GM12878 (cell line): ENCODE data around the gene COL27A1. TPM values are rescaled to one million over a fixed set of nuclear protein-coding genes. Genes with fewer than 3 reads are reported as not detected.

Experiments used
- ATAC-seq: fragments of 200-7000 bp; cut with Tn5 transposase; 3 replicates; pipeline ENCODE4 v1.9.1; 2020; ENCODE audit warnings: mild to moderate bottlenecking, moderate library complexity
- BruUV-seq: library from RNA; stranded (reverse); fragments of 400-500 nt; replicated peaks from 2 replicates; lab custom pipeline; 2021; lab: Mats Ljungman, UMichigan
- CTCF ChIA-PET: fragments of 300-600 bp; sonication (Branson Sonifier 250); formaldehyde crosslinking; extraction: SDS; loops from one replicate; lab custom pipeline; 2021; ENCODE audit warnings: inconsistent platforms; lab: Yijun Ruan, JAX
- POLR2A ChIA-PET: fragments of 350-600 bp; formaldehyde crosslinking; extraction: SDS; loops from one replicate; lab custom pipeline; 2021; ENCODE audit warnings: inconsistent platforms; lab: Charles Lee
- RAD21 ChIA-PET: fragments of 300-600 bp; sonication (Branson Sonifier 250); formaldehyde crosslinking; loops from one replicate; lab custom pipeline; 2023; ENCODE audit warnings: antibody characterized with exemption; ENCODE audit not compliant: unreplicated experiment; lab: Charles Lee
- SMC1A ChIA-PET: fragments of 300-600 bp; sonication (Branson Sonifier 250); formaldehyde crosslinking; loops from one replicate; lab custom pipeline; 2023; ENCODE audit not compliant: unreplicated experiment, uncharacterized antibody; lab: Charles Lee
- DNase-seq: peaks from one replicate; pipeline ENCODE4 v3.0.0-alpha.2; 2011; ENCODE audit warnings: low read depth, low spot score
- FAIRE-seq: peaks from 3 replicates; lab custom pipeline; 2011; peaks lifted over from hg19 to GRCh38; lab: Jason Lieb, UNC
- H2AFZ ChIP-seq: 2 replicates; pipeline ENCODE4 v1.6.0; 2011; ENCODE audit warnings: low read depth, low read length, control low read depth; ENCODE audit not compliant: control insufficient read depth
- H3K27ac ChIP-seq: 2 replicates; pipeline ENCODE4 v1.5.1; 2011; ENCODE audit warnings: control low read depth; ENCODE audit not compliant: control insufficient read depth, insufficient read depth
- H3K27me3 ChIP-seq, 2 experiments: replicated peaks in 1 of 2; 2 replicates each; pipeline versions ENCODE4 v1.6.0 to v1.6.1; 2011; ENCODE audit warnings: low read length in 1 of 2; ENCODE audit not compliant: control insufficient read depth in 2 of 2, insufficient read depth in 2 of 2
- H3K36me3 ChIP-seq, 2 experiments: 2 replicates each; pipeline ENCODE4 v1.5.1; 2011; ENCODE audit warnings: low read length in 1 of 2; ENCODE audit not compliant: control insufficient read depth in 2 of 2, insufficient read depth in 2 of 2
- H3K4me1 ChIP-seq: 2 replicates; pipeline ENCODE4 v1.6.1; 2011; ENCODE audit warnings: mild to moderate bottlenecking, low read length, moderate library complexity, mixed read lengths; ENCODE audit not compliant: control insufficient read depth, insufficient read depth
- H3K4me2 ChIP-seq: 2 replicates; pipeline ENCODE4 v1.6.0; 2011; ENCODE audit warnings: control low read depth; ENCODE audit not compliant: control insufficient read depth, insufficient read depth
- H3K4me3 ChIP-seq: fragments of 200-600 bp; sonication (generic); 2 replicates; pipeline ENCODE4 v1.5.1; 2016
- H3K79me2 ChIP-seq: 2 replicates; pipeline ENCODE4 v1.6.0; 2011; ENCODE audit warnings: low read length; ENCODE audit not compliant: control insufficient read depth, insufficient read depth
- H3K9ac ChIP-seq: 2 replicates; pipeline ENCODE4 v1.8.0; 2011; ENCODE audit warnings: low read length, control low read depth, mixed read lengths; ENCODE audit not compliant: control insufficient read depth, insufficient read depth
- H3K9me3 ChIP-seq: replicated peaks from 3 replicates; pipeline ENCODE4 v1.5.1; 2011; ENCODE audit warnings: mild to moderate bottlenecking, low read length; ENCODE audit not compliant: control insufficient read depth, insufficient read depth
- H4K20me1 ChIP-seq: 2 replicates; pipeline ENCODE4 v1.6.0; 2011; ENCODE audit not compliant: control insufficient read depth, insufficient read depth
- EGR1 ChIP-seq, 2 experiments: IDR thresholded peaks; 1 replicate in 1 of 2; 2 replicates in 1 of 2; pipeline ENCODE4 v1.6.1; 2011 to 2012; ENCODE audit warnings: low read depth in 2 of 2, low read length in 2 of 2, borderline replicate concordance in 1 of 2, mild to moderate bottlenecking in 1 of 2, moderate library complexity in 1 of 2
- HDAC6 ChIP-seq: fragments of 200-600 bp; sonication (generic); IDR thresholded peaks from one replicate; pipeline ENCODE4 v1.8.0; 2017; ENCODE audit warnings: antibody characterized with exemption; ENCODE audit not compliant: unreplicated experiment
- HSF1 ChIP-seq: fragments of 150-350 bp; IDR thresholded peaks from 2 replicates; pipeline ENCODE4 v1.6.1; 2014; ENCODE audit warnings: mild to moderate bottlenecking, low read depth, low read length
- IRF5 ChIP-seq: fragments of 450-650 bp; IDR thresholded peaks from 2 replicates; pipeline ENCODE4 v1.6.1; 2017; ENCODE audit warnings: borderline replicate concordance
- JUND ChIP-seq: IDR thresholded peaks from 2 replicates; pipeline ENCODE4 v1.6.1; 2012; ENCODE audit warnings: low read depth, mild to moderate bottlenecking, low read length, improper control_type of control experiment, moderate library complexity
- KDM1A ChIP-seq: fragments of 200-600 bp; sonication (generic); IDR thresholded peaks from 2 replicates; pipeline ENCODE4 v1.6.1; 2016; ENCODE audit warnings: borderline replicate concordance
- PKNOX1 ChIP-seq: fragments of 450-650 bp; IDR thresholded peaks from 2 replicates; pipeline ENCODE4 v1.6.1; 2016; ENCODE audit warnings: mild to moderate bottlenecking
- PRDM15 ChIP-seq: fragments of 450-650 bp; formaldehyde crosslinking; IDR thresholded peaks from 2 replicates; pipeline ENCODE4 v1.4.0; 2020; ENCODE audit warnings: mild to moderate bottlenecking, moderate library complexity
- RB1 ChIP-seq: fragments of 450-650 bp; formaldehyde crosslinking; IDR thresholded peaks from 2 replicates; pipeline ENCODE4 v1.6.1; 2017; ENCODE audit warnings: mild to moderate bottlenecking, borderline replicate concordance
- SREBF2 ChIP-seq: IDR thresholded peaks from 2 replicates; pipeline ENCODE4 v1.6.1; 2012; ENCODE audit warnings: mild to moderate bottlenecking, low read length
- YY1 ChIP-seq: IDR thresholded peaks from 2 replicates; pipeline ENCODE4 v1.6.1; 2011; ENCODE audit warnings: low read depth, mild to moderate bottlenecking, low read length
- WGBS: methylation state at CpG from one replicate; pipeline ENCODE4 v1.1.6; 2016; ENCODE audit warnings: low lambda C conversion rate; ENCODE audit not compliant: insufficient replicate concordance, insufficient coverage; ENCODE audit errors: missing lambda C conversion rate; 5-methylcytosine and 5-hydroxymethylcytosine counted together
- in situ Hi-C: fragments of 300-500 bp; cut with MboI; formaldehyde crosslinking; loops from 9 replicates; pipeline ENCODE4 v1.14.3; 2018; ENCODE audit warnings: mixed read lengths
- intact Hi-C: fragments of 100-400 bp; cut with micrococcal nuclease; formaldehyde crosslinking; loops from one replicate; pipeline ENCODE4 v1.14.2; 2022; ENCODE audit not compliant: unreplicated experiment
- polyA plus RNA-seq, 11 experiments: library from polyadenylated mRNA; depleted of rRNA in 4 of 11; unstranded in 6 of 11; stranded (reverse) in 5 of 11; fragments of >200 nt; fragmentation: Nextera tagmentation in 4 of 11; fragmentation: Illumina TruSeq in 1 of 11; extraction: Ambion mirVana in 4 of 11; extraction: Trizol in 1 of 11; gene quantifications; 1 replicate in 1 of 11; 2 replicates in 10 of 11; pipeline versions ENCODE4 v1.2.1 to v1.2.3, GENCODE V29; 2011 to 2016; ENCODE audit warnings: inconsistent platforms in 2 of 11, missing spikeins in 2 of 11, low read depth in 1 of 11
- total RNA-seq, 4 experiments: library from RNA; depleted of rRNA in 3 of 4; stranded (reverse); fragments of >200 nt in 3 of 4; fragmentation: Illumina TruSeq in 1 of 4; extraction: Trizol in 1 of 4; gene quantifications; 2 replicates each; pipeline versions ENCODE4 v1.2.1 to v1.2.3, GENCODE V29; 2013 to 2021

Gene COL27A1
- total and polyA plus RNA-seq, 10 of the 15 experiments (the other 5 are each of a cell fraction or from before 2014, with no cell fraction given), result 0.10 TPM; not detected in 9

- WGBS, result 0% methylated on average over 4 of the region's 4 CpGs
- no peaks in the 10 kb centered on the region for H4K20me1 ChIP-seq
- no peaks in the 10 kb centered on the region for H3K4me1 ChIP-seq
- RAD21 ChIA-PET, result no interaction called here
- H3K27ac ChIP-seq, result no peak overlapping the region
- no peak overlapping the region for H3K4me2 ChIP-seq
- no peaks in the 10 kb centered on the region for H3K36me3 ChIP-seq
- POLR2A ChIA-PET, result no interaction called here
- no peak overlapping the region for H3K9ac ChIP-seq
- SMC1A ChIA-PET, result interaction anchor here (0.5 kb wide), 1 partner anchor 9 kb away, joined by 4 read pairs; no protein-coding TSS in a partner anchor
- H2AFZ ChIP-seq, result no peak overlapping the region
- CTCF ChIA-PET, result no interaction called here
- no TSS peak for BruUV-seq
- ATAC-seq, result no peak
- intact Hi-C loops (no loop called here), in situ Hi-C loops (loop anchor here (10.0 kb wide), 1 partner anchor 135 kb away; no protein-coding TSS in a partner anchor)
- no peaks in the 10 kb centered on the region for H3K9me3 ChIP-seq
- no peak for DNase-seq
- H3K27me3 ChIP-seq, result peaks cover 8 to 9% of the 10 kb centered on the region in 2 experiments; a peak in 2 of 4 replicates
- no peak overlapping the region for H3K4me3 ChIP-seq
- H3K79me2 ChIP-seq, result no peaks in the 10 kb centered on the region
- no peak for FAIRE-seq
- no peak for TF ChIP-seq SREBF2
- no peak for TF ChIP-seq EGR1 (IDR thresholded peaks at IDR 0.05; ENCODE audit: borderline replicate concordance in 1 of 2, low read depth in 2 of 2, low read length in 2 of 2)
- TF ChIP-seq HDAC6, result no peak
- no peak for TF ChIP-seq JUND
- TF ChIP-seq PKNOX1, result no peak
- no peak for TF ChIP-seq KDM1A
- TF ChIP-seq HSF1, result no peak
- no peak for TF ChIP-seq RB1
- no peak for TF ChIP-seq PRDM15 (CRISPR knock-in tag)
- no peak for TF ChIP-seq YY1
- no peak for TF ChIP-seq IRF5
Observed at GRCh38 chr9:114149765-114150340, 5.5 kb upstream of the COL27A1 start.
